GM12891 (cell line): ENCODE data around the gene CERS6.

ENCODE experiments used
- POLR2A ChIP-seq: IDR thresholded peaks from 2 replicates; pipeline ENCODE4 v1.6.1; 2011; ENCODE audit warnings: low read depth, low read length, control low read depth
- POLR2AphosphoS5 ChIP-seq: IDR thresholded peaks from 2 replicates; pipeline ENCODE4 v1.6.1; 2011; ENCODE audit warnings: low read depth, low read length, control low read depth
- POU2F2 ChIP-seq: IDR thresholded peaks from 2 replicates; pipeline ENCODE4 v1.6.1; 2011; ENCODE audit warnings: low read depth, mild to moderate bottlenecking, control low read depth, low read length, moderate library complexity
- SPI1 ChIP-seq: IDR thresholded peaks from 2 replicates; pipeline ENCODE4 v1.6.1; 2011; ENCODE audit warnings: low read depth, low read length, control low read depth
- TAF1 ChIP-seq: IDR thresholded peaks from 2 replicates; pipeline ENCODE4 v1.6.1; 2011; ENCODE audit warnings: low read depth, low read length, control low read depth

GRCh38 chr2:168684921-168685599 lies 229.0 kb downstream of the CERS6 start:
- no peak for TF ChIP-seq POLR2A
- no peak for TF ChIP-seq POLR2AphosphoS5
- no peak for TF ChIP-seq SPI1
- no peak for TF ChIP-seq TAF1
- TF ChIP-seq POU2F2 = no peak
